ENCODE measurements around the gene MINDY4. TPM values are rescaled to one million over a fixed set of nuclear protein-coding genes. Genes with fewer than 3 reads are reported as not detected.

Gene MINDY4
- total RNA-seq, 2 donors from 2014 or later: 2.2 to 4.2 TPM

GRCh38 chr7:30735631-30736030 lies 35.6 kb upstream of the MINDY4 start:
- no peaks in the 10 kb centered on the region for H3K27me3 ChIP-seq
- no peak overlapping the region for H3K9ac ChIP-seq (ENCODE audit: low read depth in 2 of 2, low read length in 2 of 2)
- H3K4me3 ChIP-seq: no peak overlapping the region
- no peak overlapping the region for H3K27ac ChIP-seq
- DNase-seq: no peak
- no peaks in the 10 kb centered on the region for H3K4me1 ChIP-seq
- no peaks in the 10 kb centered on the region for H3K36me3 ChIP-seq
- no peaks in the 10 kb centered on the region for H3K9me3 ChIP-seq
- intact Hi-C loops (cut with DNase I): loop anchor here (10.0 kb wide), 1 partner anchor 111 kb away; no protein-coding TSS in a partner anchor
- TF ChIP-seq CTCF (IDR thresholded peaks at IDR 0.05): no peak

DNA sequence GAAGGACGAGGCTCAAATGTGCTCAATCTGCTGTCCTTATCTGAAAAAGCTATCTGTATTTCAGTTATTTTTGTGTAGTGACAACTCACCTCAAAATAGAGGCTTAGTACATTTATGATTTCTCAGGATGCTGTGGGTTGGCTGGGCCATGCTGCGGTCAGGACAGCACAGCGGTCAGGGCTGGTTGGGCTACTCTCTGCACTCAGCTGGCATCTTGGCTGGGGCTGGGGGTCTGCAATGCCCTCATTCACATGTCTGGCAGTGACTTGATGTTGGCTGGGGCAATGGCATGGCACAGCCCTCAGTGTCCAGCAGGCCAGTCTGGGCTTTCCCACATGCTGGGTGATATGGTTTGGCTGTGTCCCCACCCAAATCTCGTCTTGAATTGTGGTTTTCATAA lies 34.9 kb upstream of the MINDY4 start:
- H3K36me3 ChIP-seq: no peaks in the 10 kb centered on the region
- H3K27ac ChIP-seq: no peak overlapping the region
- H3K9me3 ChIP-seq: no peaks in the 10 kb centered on the region
- H3K9ac ChIP-seq (ENCODE audit: low read depth in 2 of 2, low read length in 2 of 2): no peak overlapping the region
- no peaks in the 10 kb centered on the region for H3K27me3 ChIP-seq
- no peaks in the 10 kb centered on the region for H3K4me1 ChIP-seq
- DNase-seq: no peak
- H3K4me3 ChIP-seq: no peak overlapping the region
- intact Hi-C loops (cut with DNase I): loop anchor here (10.0 kb wide), 1 partner anchor 111 kb away; no protein-coding TSS in a partner anchor
- no peak for TF ChIP-seq CTCF (IDR thresholded peaks at IDR 0.05)

- Histone ChIP-seq H3K36me3 (no peaks in the 10 kb centered on the region), H3K27me3 (no peaks in the 10 kb centered on the region), H3K9ac (ENCODE audit: low read depth in 2 of 2, low read length in 2 of 2) (no peak overlapping the region), H3K4me1 (no peaks in the 10 kb centered on the region), H3K9me3 (no peaks in the 10 kb centered on the region), H3K27ac (no peak overlapping the region), H3K4me3 (no peak overlapping the region)
- no peak for DNase-seq
- no peak for TF ChIP-seq CTCF (IDR thresholded peaks at IDR 0.05)
- intact Hi-C loops (cut with DNase I): loop anchor here (10.0 kb wide), 1 partner anchor 113 kb away; no protein-coding TSS in a partner anchor
These were observed 32.9 kb upstream of the MINDY4 start for GRCh38 chr7:30738026-30738915.

DNA sequence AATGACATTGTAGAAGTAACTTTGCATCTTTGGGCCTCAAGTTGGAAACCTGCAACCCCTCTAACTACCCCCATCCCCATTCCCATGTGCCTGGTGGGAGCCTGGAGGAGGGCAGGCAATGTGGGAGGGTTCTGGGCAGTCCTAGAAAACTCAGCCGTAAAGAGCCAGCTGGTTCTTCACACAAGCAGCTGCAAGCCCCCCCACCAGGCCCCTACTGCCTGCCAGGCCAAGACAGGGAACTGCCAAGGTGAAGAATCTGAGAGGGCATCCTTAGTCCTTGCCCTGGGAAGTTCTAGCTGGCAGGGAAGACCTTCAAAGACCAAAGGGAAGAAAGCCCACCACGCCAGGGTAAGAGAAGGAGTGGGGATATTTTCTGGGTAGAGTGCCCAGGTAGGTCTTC lies 31.5 kb upstream of the MINDY4 start:
- Histone ChIP-seq H3K36me3 (no peaks in the 10 kb centered on the region), H3K9ac (ENCODE audit: low read depth in 2 of 2, low read length in 2 of 2) (no peak overlapping the region), H3K4me3 (no peak overlapping the region), H3K27me3 (no peaks in the 10 kb centered on the region), H3K27ac (no peak overlapping the region), H3K9me3 (no peaks in the 10 kb centered on the region), H3K4me1 (no peaks in the 10 kb centered on the region)
- intact Hi-C loops (cut with DNase I): loop anchor here (10.0 kb wide), 2 partner anchors 115 to 175 kb away; no protein-coding TSS in a partner anchor
- DNase-seq: no peak
- TF ChIP-seq CTCF (IDR thresholded peaks at IDR 0.05): no peak

DNA sequence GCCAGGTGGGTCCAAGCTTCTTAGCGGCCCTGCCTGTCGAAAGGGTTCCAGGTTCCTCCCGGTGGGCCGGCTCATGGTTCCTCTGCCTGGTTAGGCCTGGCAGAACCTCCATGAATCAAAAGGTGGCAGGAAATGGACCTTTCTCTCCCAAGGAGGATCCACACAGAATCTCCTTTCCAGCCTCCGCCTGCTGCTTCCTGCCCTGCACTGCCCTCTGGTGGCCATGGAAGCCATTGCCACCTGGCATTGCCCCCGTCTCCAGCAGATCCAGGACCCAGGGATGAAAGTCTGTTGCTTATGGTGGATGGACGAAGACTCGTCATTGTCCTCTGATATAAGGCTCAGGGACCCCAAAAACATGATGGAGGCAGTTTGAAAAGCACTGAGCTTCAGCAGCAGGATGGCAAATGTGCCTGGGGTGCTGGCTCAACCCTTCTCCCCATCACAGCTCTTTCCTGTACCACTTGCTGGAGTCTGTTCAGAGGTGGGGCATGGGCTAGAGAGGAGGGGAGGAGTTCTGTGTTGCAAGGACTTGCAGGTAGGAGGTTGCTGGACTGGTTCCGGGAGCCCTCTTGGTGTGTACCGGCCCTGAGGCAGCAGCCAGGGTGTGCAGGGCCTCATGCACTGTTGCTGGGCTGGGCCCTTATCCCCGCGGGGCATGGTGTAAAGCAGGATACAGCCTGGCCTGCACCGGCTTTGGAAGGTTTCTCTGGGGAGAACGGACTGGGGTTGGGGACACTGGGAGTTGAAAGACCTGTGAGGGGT lies 30.6 kb upstream of the MINDY4 start:
- intact Hi-C loops (cut with DNase I): loop anchor here (10.0 kb wide), 1 partner anchor 176 kb away; no protein-coding TSS in a partner anchor

More for the DNA sequence above, 30.6 kb upstream of the MINDY4 start:
- peak; percentile 79 for DNase-seq
- no peak overlapping the region for H3K9ac ChIP-seq (ENCODE audit: low read depth in 2 of 2, low read length in 2 of 2)
- H3K9me3 ChIP-seq: no peaks in the 10 kb centered on the region
- no peaks in the 10 kb centered on the region for H3K4me1 ChIP-seq
- no peaks in the 10 kb centered on the region for H3K27me3 ChIP-seq
- H3K27ac ChIP-seq: no peak overlapping the region
- H3K4me3 ChIP-seq: no peak overlapping the region
- TF ChIP-seq CTCF (IDR thresholded peaks at IDR 0.05): peak; percentile 99
- no peaks in the 10 kb centered on the region for H3K36me3 ChIP-seq
